Smooth muscle cell (in vitro differentiated cells): ENCODE results near the gene KCNQ2. TPM values are rescaled to one million over a fixed set of nuclear protein-coding genes. Genes with fewer than 3 reads are reported as not detected.

ENCODE experiments used
- DNase-seq: peaks from one replicate; lab custom pipeline; 2025; ENCODE audit not compliant: unreplicated experiment; lab: John Stamatoyannopoulos, UW
- H2AFZ ChIP-seq: fragments of 200-600 bp; sonication (generic); 2 replicates; pipeline ENCODE4 v1.6.0; 2016; ENCODE audit warnings: antibody characterized with exemption, low read depth, mild to moderate bottlenecking
- H3F3A ChIP-seq: fragments of 200-600 bp; sonication (generic); 2 replicates; pipeline ENCODE4 v1.6.0; 2017; ENCODE audit warnings: antibody characterized with exemption, low read depth
- H3K27ac ChIP-seq: fragments of 200-600 bp; sonication (generic); 2 replicates; pipeline ENCODE4 v1.5.1; 2016; ENCODE audit warnings: low read depth, mild to moderate bottlenecking
- H3K27me3 ChIP-seq: fragments of 200-600 bp; sonication (generic); 2 replicates; pipeline ENCODE4 v1.6.1; 2016; ENCODE audit warnings: low read depth, mild to moderate bottlenecking
- H3K36me3 ChIP-seq: fragments of 200-600 bp; sonication (generic); 2 replicates; pipeline ENCODE4 v1.5.1; 2016; ENCODE audit warnings: low read depth
- H3K4me1 ChIP-seq: fragments of 200-600 bp; sonication (generic); 2 replicates; pipeline ENCODE4 v1.5.1; 2016; ENCODE audit warnings: low read depth
- H3K4me2 ChIP-seq: fragments of 200-600 bp; sonication (generic); 2 replicates; pipeline ENCODE4 v1.6.0; 2016; ENCODE audit warnings: mild to moderate bottlenecking
- H3K4me3 ChIP-seq: fragments of 200-600 bp; sonication (generic); 2 replicates; pipeline ENCODE4 v1.5.1; 2016; ENCODE audit warnings: mild to moderate bottlenecking
- H3K79me2 ChIP-seq: fragments of 200-600 bp; sonication (generic); 2 replicates; pipeline ENCODE4 v1.6.0; 2016; ENCODE audit warnings: low read depth, mild to moderate bottlenecking
- H3K9ac ChIP-seq: fragments of 200-600 bp; sonication (generic); 2 replicates; pipeline ENCODE4 v1.6.0; 2016; ENCODE audit warnings: low read depth
- H3K9me3 ChIP-seq: fragments of 200-600 bp; sonication (generic); replicated peaks from 2 replicates; pipeline ENCODE4 v1.5.1; 2016; ENCODE audit warnings: low read depth
- H4K20me1 ChIP-seq: fragments of 200-600 bp; sonication (generic); 2 replicates; pipeline ENCODE4 v1.6.0; 2016; ENCODE audit warnings: low read depth
- CTCF ChIP-seq: fragments of 200-600 bp; sonication (generic); IDR thresholded peaks from 2 replicates; pipeline ENCODE4 v1.5.1; 2017; ENCODE audit warnings: borderline replicate concordance, mild to moderate bottlenecking, antibody characterized with exemption; ENCODE audit not compliant: insufficient read depth, poor library complexity, severe bottlenecking
- WGBS: methylation state at CpG from one replicate; pipeline ENCODE4 v1.1.7; 2016; ENCODE audit warnings: low lambda C conversion rate; 5-methylcytosine and 5-hydroxymethylcytosine counted together
- polyA plus RNA-seq: library from polyadenylated mRNA; unstranded; fragments of >200 nt; fragmentation: Nextera tagmentation; extraction: Ambion mirVana; gene quantifications from 2 replicates; pipeline ENCODE4 v1.2.1, GENCODE V29; 2016
- total RNA-seq: library from RNA; depleted of rRNA; stranded (reverse); fragments of >200 nt; gene quantifications from 2 replicates; pipeline ENCODE4 v1.2.3, GENCODE V29; 2014

Gene KCNQ2
- total and polyA plus RNA-seq, 2 experiments from 2014 or later, result 5.1 to 5.7 TPM

GRCh38 chr20:63412889-63413288 lies 59.6 kb downstream of the KCNQ2 start:
- H3K79me2 ChIP-seq, result no peaks in the 10 kb centered on the region
- no peak for TF ChIP-seq CTCF
- no peaks in the 10 kb centered on the region for H3K36me3 ChIP-seq
- H3K27me3 ChIP-seq, result no peaks in the 10 kb centered on the region
- H3K27ac ChIP-seq, result no peak overlapping the region
- WGBS, result 92% methylated on average over 8 of the region's 8 CpGs
- H4K20me1 ChIP-seq, result no peaks in the 10 kb centered on the region
- DNase-seq, result no peak
- no peak overlapping the region for H3K9ac ChIP-seq
- H3K4me1 ChIP-seq, result peaks cover 3% of the 10 kb centered on the region
- no peak overlapping the region for H3K4me2 ChIP-seq
- no peak overlapping the region for H2AFZ ChIP-seq
- H3K4me3 ChIP-seq, result no peak overlapping the region
- H3K9me3 ChIP-seq, result no peaks in the 10 kb centered on the region
- H3F3A ChIP-seq, result no peaks in the 10 kb centered on the region

- Histone ChIP-seq H3K27ac (no peak overlapping the region), H3K4me3 (no peak overlapping the region), H3K4me1 (no peaks in the 10 kb centered on the region), H2AFZ (no peak overlapping the region), H3K9ac (no peak overlapping the region), H3K36me3 (no peaks in the 10 kb centered on the region), H4K20me1 (no peaks in the 10 kb centered on the region), H3F3A (no peaks in the 10 kb centered on the region), H3K79me2 (no peaks in the 10 kb centered on the region), H3K27me3 (no peaks in the 10 kb centered on the region), H3K4me2 (no peak overlapping the region), H3K9me3 (no peaks in the 10 kb centered on the region)
- 92% methylated on average over 39 of the region's 39 CpGs for WGBS
- TF ChIP-seq CTCF, result no peak
- DNase-seq, result no peak
These were observed 60.4 kb downstream of the KCNQ2 start for GRCh38 chr20:63411898-63412631.

- H3K36me3 ChIP-seq, result no peaks in the 10 kb centered on the region
- H3K27me3 ChIP-seq, result no peaks in the 10 kb centered on the region
- H4K20me1 ChIP-seq, result no peaks in the 10 kb centered on the region
- no peaks in the 10 kb centered on the region for H3K79me2 ChIP-seq
- no peak for DNase-seq
- H3K9ac ChIP-seq, result no peak overlapping the region
- no peaks in the 10 kb centered on the region for H3K9me3 ChIP-seq
- no peak overlapping the region for H3K4me2 ChIP-seq
- H3F3A ChIP-seq, result no peaks in the 10 kb centered on the region
- H3K27ac ChIP-seq, result no peak overlapping the region
- no peak overlapping the region for H3K4me3 ChIP-seq
- no peaks in the 10 kb centered on the region for H3K4me1 ChIP-seq
- TF ChIP-seq CTCF, result no peak
- 94% methylated on average over 27 of the region's 27 CpGs for WGBS
- no peak overlapping the region for H2AFZ ChIP-seq
These were observed 61.1 kb downstream of the KCNQ2 start for GRCh38 chr20:63411151-63411897.
